Kasumi-1 (cell line): ENCODE results near the gene MBP.

ENCODE experiments used
- DNase-seq, 2 experiments: peaks; one replicate each; lab custom pipeline; 2025; lab: John Stamatoyannopoulos, UW

Gene MBP

DNA sequence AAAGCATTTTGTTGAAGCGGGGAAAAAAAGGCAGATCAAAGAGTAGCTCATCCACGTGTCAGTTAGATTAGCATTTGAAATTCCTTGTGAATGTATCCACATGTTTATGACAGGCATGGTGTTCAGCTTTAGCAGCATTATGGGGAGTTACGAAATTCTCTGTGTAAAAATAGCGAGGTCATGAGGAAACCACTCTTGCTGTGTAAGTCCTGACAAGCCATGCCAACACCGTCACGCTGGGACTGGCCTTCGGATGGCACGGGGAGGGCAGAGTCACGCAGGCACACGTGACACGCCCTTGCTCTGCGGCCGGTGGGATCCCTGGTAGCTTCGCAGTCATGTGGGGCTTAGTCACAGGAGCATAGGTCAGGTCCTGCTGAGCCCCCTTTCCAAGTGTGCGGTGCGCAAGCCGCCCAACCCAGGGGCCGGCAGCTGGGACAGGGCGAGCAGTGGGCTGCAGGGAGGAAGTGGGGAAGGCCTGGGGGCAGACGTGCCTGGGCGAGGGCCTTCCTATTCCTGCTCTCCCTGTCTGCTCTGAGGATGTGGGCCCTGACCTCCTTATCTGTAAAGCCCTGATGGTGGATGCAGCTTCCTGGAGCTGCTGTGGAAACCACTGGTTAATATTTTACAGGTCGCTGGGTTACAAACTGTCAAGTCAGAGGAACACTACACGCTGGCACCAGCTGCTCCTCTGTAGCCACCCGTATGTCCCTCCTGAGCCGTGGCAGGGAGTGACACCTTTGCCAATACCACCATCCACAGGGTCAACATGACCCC, 18.0 kb downstream of the MBP start:
- DNase-seq, result peak; percentile 95

GRCh38 chr18:77114152-77114414, 18.5 kb downstream of the MBP start:
- DNase-seq, result no peak

- DNase-seq, result no peak
Measured at GRCh38 chr18:77113361-77114151, 19.0 kb downstream of the MBP start.

GRCh38 chr18:77112747-77113092, 19.9 kb downstream of the MBP start:
- no peak for DNase-seq

GRCh38 chr18:77111951-77112746, 20.4 kb downstream of the MBP start:
- DNase-seq, result peak; percentile 42 to 47

DNA sequence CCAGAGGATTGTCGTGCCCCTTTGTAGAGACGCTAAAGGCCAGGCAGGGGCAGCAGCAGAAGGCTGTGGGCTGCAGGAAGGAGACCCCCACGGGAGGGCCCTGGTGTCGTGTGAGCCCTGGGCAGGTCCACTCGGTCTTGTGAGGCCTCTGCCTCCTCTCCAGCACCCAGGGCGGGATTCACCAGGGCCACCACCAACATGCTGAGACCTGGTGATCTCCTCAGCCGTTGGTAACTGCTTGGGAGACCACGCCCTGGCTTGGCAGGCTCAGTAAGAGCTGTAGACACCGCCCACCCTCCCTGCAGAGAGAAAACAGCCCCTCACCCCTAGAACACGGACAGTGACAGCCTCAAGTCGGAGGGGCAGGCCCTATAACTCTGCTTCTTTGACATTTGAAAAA, 21.1 kb downstream of the MBP start:
- no peak for DNase-seq

- no peak for DNase-seq
Measured at GRCh38 chr18:77110936-77111335, 21.6 kb downstream of the MBP start.

DNA sequence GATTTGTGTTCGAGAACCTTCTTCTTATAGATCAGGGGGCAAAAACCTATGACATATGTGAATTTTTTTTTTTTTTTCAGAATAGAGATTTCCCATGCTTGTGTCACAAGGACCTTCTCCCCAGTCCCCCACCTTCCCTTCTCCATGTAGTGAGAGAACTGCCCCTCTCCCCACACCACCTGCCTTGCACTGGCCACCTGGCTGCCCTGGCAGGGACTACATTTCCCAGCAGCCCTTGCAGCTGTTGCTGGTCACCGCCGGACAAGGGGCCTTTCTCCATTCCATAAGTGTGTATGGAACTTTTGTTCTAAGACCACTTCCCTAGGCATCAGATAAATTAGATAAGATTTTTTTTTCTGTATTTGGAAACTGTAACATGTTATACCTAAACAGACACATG, 22.2 kb downstream of the MBP start:
- DNase-seq, result no peak

DNA sequence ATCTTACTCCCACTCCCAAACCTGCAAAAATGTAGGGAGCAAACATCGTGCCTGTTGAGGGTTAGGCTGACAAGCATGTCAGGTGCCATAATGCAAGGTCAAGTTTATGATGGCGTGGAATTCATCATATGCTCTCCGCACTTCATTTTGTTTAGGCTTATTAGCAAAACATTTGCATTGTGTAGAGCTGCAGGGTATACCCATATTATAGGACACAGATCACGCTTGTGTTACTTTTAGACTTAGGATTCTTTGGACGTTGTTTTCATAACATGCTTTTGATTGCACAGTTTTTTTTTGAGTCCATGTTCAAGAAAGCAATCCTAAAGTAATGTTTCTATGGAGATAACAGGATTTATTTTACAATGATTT, 22.9 kb downstream of the MBP start:
- DNase-seq, result no peak

- no peak for DNase-seq
Measured at GRCh38 chr18:77108821-77109647, 23.5 kb downstream of the MBP start.

- no peak for DNase-seq
Measured at GRCh38 chr18:77108001-77108692, 24.4 kb downstream of the MBP start.

DNA sequence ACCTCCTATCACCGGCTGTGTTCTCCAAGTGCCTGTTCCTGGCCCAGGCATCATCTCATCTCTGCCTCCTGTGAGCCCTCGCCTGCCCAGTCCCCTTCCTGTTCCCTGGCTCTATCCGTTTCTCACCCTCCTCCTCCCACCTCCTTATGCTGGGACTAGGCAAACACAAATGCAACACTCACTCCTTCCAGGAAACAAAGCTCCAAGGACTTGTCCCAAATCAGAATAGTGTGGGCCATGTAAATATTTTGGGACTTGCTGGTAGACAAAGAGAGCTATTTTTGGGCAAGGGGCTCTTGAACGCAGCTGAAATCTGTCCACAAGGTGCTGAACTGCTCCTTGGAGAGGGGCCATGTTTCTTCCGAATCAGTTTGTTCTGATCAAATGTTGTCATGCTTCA, 25.3 kb downstream of the MBP start:
- no peak for DNase-seq

DNA sequence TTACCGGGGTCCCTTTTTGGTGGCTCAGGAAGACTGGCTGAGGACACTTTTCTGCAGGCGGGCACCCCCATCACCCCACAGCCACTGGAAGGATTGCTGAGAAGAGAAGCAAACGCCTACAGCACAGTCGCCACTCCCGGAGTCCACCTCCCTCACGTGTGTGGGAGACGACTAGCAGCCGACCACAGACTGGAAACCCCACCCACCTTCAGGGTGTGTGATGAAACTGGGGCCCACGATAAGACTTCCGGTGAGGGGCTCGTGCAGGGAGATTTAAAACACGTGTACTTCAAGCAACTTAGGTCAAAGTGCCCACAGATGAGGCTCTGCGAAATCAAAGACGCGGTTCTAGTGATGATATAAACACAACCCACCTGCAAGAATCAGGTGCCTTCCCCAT, 26.3 kb downstream of the MBP start:
- peak; percentile 20 to 58 for DNase-seq

- no peak for DNase-seq
Measured at GRCh38 chr18:77105680-77106079, 26.9 kb downstream of the MBP start.

DNA sequence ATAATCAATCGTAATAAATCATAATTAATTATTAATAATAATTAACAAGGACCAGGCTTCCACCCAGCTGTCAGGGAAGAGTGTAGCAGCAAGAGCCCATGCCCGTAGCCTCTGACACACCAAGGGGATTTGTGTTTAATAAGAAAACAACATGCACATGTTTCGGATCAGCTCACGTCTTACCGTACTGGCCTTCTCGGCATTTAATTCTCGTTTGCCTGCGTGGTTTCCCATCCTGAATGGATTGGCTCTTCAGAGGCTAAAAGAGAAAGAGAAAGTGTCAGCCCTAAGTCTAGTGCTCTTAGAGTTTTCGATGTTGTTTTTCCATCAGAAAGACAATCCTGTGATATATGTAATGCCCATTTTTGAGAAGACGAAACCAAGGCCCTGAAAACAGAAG, 27.6 kb downstream of the MBP start:
- no peak for DNase-seq

DNA sequence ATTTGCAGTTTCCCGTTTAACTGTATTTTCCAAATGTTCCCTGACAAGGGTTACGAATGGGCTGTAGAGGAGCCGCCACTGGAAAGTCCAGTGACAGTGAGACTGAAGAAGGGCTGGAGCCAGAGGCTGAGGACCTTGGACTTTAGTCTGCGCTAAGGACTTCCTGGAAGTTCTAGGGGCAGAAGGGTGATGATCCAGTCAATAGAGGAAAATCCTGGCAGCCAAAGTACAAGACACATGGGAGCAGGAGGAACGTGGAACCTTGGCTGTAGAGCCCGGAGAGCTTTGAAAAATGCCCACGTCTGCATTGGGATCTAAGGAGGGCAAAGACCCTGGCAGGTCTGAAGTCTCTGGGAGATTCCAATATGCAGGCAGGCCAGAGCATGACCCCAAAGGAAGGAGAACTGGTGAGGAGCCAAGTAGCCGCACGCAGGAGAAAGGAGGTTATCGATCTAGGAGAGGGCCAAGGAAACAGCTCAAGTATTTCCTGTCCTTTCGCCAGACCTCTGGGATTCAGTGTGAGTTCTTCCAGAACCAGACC, 28.5 kb downstream of the MBP start:
- DNase-seq, result no peak

- DNase-seq, result no peak
Measured at GRCh38 chr18:77103187-77103850, 29.3 kb downstream of the MBP start.

DNA sequence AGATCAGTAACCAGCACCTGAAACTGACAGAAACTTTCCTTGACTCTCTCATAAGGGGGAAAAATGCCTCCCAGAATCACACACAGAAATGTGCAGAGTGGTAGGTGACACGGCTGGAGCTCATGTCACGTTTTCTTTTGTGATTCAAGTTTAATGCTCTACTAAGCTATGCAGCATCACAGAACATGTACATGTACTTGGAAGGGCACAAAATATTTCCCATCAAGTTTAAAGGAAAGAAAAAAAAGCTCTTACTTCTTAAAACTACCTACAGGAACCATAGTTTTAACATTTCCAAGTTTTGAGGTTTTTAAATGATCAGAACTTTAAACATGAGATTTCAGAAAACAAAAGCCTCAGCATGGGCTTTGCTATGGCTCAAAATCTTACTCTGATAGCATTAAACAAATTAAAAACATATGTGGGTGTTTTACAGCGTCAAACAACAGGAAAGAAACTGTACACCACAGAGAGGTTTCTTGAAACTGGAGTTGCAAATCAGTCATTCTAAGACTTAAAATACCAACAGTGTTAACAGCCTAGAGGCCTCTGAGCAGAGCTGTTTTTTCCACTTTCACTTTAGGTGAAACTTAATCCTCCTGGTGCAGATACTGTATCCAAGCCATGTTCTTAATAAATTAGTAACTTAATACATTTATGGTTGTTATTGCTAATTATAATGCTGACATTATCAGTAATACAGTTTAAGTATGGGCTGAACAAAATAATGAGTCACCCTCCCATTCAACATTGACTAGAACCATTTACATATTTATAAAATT, 30.1 kb downstream of the MBP start:
- peak; percentile 37 to 38 for DNase-seq

GRCh38 chr18:77101410-77102258, 30.9 kb downstream of the MBP start:
- peak; percentile 85 to 86 for DNase-seq
